Ishikawa (cell line): ENCODE results near the gene NELFE.

Source experiments
- CEBPB ChIP-seq: IDR thresholded peaks from 2 replicates; pipeline ENCODE4 v1.6.1; 2012
- CREB1 ChIP-seq: IDR thresholded peaks from 2 replicates; pipeline ENCODE4 v1.6.1; 2012; ENCODE audit warnings: low read depth
- EGR1 ChIP-seq: IDR thresholded peaks from 2 replicates; pipeline ENCODE4 v1.6.1; 2012
- EP300 ChIP-seq: IDR thresholded peaks from 2 replicates; pipeline ENCODE4 v1.6.1; 2012; ENCODE audit warnings: borderline replicate concordance
- FOXM1 ChIP-seq: IDR thresholded peaks from 2 replicates; pipeline ENCODE4 v1.6.1; 2012; ENCODE audit warnings: low read depth, borderline replicate concordance
- NFIC ChIP-seq: IDR thresholded peaks from 2 replicates; pipeline ENCODE4 v1.6.1; 2012
- RAD21 ChIP-seq: IDR thresholded peaks from 2 replicates; pipeline ENCODE4 v1.6.1; 2012; ENCODE audit warnings: low read depth
- TAF1 ChIP-seq: IDR thresholded peaks from 2 replicates; pipeline ENCODE4 v1.6.1; 2012; ENCODE audit warnings: low read depth, mild to moderate bottlenecking
- TCF12 ChIP-seq: IDR thresholded peaks from 2 replicates; pipeline ENCODE4 v1.6.1; 2012; ENCODE audit warnings: low read depth
- TEAD4 ChIP-seq: IDR thresholded peaks from 2 replicates; pipeline ENCODE4 v1.6.1; 2012
- YY1 ChIP-seq: IDR thresholded peaks from 2 replicates; pipeline ENCODE4 v1.6.1; 2012; ENCODE audit warnings: low read depth
- ZBTB7A ChIP-seq: IDR thresholded peaks from 2 replicates; pipeline ENCODE4 v1.6.1; 2012; ENCODE audit warnings: low read depth
- TF ChIP-seq, protein P1 (sequence below): IDR thresholded peaks from 2 replicates; pipeline ENCODE4 v1.6.1; 2012
- TF ChIP-seq, protein P2 (sequence below): IDR thresholded peaks from 2 replicates; pipeline ENCODE4 v1.6.1; 2012
- TF ChIP-seq, protein P3 (sequence below): IDR thresholded peaks from 2 replicates; pipeline ENCODE4 v1.6.1; 2012; ENCODE audit warnings: low read depth, mild to moderate bottlenecking

The NELFE gene

DNA sequence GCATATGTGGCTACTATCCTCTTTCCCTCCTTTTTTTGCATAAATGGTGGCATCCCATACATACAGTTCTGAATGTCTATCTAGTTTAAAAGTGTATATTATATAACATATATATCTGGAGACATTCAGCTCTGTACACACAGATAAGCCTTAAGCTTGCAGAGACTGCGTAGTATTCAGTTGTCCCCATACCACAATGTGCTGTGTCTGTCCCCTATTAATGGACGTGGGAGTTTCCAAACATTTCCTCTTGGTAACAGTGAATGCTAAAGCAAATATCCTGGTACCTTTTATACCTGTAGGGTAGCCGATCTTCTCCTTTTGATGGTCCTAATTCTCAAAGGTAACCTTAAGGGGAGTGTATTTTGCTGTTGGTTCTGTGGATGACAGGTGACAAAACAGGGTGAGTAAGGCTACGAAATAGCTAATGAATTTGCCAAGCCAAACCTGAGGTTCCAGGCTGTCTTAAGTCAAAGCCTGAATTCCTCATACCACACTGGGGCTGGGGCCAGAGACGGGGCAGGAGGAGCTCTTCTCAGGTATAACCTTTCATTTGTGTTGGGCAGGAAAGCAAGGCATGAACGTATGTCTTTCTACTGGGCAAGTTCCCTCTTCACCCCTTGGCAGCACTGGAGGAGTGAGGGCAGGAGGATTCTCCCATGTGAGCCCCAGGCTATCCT is 39.0 kb downstream of the NELFE start:
- no peak for TF ChIP-seq RAD21
- TF ChIP-seq CREB1 = no peak
- TF ChIP-seq, protein P1, sequence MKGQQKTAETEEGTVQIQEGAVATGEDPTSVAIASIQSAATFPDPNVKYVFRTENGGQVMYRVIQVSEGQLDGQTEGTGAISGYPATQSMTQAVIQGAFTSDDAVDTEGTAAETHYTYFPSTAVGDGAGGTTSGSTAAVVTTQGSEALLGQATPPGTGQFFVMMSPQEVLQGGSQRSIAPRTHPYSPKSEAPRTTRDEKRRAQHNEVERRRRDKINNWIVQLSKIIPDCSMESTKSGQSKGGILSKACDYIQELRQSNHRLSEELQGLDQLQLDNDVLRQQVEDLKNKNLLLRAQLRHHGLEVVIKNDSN = no peak
- TF ChIP-seq, protein P2, sequence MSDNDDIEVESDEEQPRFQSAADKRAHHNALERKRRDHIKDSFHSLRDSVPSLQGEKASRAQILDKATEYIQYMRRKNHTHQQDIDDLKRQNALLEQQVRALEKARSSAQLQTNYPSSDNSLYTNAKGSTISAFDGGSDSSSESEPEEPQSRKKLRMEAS = no peak
- TF ChIP-seq NFIC = no peak
- TF ChIP-seq ZBTB7A = no peak

DNA sequence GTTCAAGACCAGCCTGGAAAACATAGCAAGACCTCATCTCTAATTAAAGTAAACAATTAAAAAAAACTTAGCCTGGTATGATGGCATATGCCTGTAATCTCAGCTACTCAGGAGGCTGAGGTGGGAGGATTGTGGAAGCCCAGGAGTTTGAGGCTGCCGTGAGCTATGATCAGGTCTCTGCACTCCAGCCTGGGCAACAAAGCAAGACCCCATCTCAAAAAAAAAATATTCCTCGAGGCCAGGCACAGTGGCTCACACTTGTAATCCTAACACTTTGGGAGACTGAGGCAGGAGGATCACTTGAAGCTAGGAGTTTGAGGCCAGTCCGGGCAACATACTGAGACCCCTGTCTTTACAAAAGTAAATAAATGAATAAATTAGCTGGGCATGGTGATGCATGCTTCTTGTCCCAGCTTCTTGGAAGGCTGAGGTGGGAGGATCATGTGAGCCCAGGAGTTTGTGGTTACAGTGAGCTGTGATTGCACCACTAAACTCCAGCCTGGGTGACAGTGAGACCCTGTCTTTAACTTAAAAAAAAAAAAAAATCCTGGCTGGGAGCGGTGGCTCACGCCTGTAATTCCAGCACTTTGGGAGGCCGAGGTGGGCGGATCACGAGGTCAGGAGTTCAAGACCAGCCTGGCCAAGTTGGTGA is 40.6 kb downstream of the NELFE start:
- TF ChIP-seq NFIC = no peak

DNA sequence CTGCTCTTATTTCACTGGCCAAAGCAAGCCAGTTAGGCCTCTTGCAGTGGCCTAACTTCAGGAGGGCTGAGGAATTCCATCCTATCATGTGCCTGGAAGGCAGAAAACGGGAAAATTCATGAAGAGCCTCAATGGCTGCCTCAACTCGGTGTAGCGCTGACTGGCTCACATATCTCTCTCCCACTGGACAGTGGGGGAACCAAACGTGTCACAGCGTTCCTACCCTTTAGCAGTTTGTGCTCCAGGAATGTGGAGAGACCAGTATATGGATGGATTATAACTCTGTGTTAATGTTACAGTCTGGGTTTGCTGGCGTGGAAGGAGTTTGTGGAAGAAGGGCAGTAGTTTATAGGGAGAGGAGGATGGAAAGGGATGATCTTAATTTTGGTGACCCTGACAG is 43.0 kb downstream of the NELFE start:
- TF ChIP-seq, protein P2 = no peak
- TF ChIP-seq NFIC (no peak), FOXM1 (no peak), ZBTB7A (no peak), TAF1 (no peak), EP300 (no peak), EGR1 (no peak), CEBPB (no peak), TEAD4 (no peak), RAD21 (no peak), CREB1 (no peak), TCF12 (no peak), YY1 (no peak)
- TF ChIP-seq, protein P1 = no peak
- TF ChIP-seq, protein P3, sequence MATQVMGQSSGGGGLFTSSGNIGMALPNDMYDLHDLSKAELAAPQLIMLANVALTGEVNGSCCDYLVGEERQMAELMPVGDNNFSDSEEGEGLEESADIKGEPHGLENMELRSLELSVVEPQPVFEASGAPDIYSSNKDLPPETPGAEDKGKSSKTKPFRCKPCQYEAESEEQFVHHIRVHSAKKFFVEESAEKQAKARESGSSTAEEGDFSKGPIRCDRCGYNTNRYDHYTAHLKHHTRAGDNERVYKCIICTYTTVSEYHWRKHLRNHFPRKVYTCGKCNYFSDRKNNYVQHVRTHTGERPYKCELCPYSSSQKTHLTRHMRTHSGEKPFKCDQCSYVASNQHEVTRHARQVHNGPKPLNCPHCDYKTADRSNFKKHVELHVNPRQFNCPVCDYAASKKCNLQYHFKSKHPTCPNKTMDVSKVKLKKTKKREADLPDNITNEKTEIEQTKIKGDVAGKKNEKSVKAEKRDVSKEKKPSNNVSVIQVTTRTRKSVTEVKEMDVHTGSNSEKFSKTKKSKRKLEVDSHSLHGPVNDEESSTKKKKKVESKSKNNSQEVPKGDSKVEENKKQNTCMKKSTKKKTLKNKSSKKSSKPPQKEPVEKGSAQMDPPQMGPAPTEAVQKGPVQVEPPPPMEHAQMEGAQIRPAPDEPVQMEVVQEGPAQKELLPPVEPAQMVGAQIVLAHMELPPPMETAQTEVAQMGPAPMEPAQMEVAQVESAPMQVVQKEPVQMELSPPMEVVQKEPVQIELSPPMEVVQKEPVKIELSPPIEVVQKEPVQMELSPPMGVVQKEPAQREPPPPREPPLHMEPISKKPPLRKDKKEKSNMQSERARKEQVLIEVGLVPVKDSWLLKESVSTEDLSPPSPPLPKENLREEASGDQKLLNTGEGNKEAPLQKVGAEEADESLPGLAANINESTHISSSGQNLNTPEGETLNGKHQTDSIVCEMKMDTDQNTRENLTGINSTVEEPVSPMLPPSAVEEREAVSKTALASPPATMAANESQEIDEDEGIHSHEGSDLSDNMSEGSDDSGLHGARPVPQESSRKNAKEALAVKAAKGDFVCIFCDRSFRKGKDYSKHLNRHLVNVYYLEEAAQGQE = no peak

DNA sequence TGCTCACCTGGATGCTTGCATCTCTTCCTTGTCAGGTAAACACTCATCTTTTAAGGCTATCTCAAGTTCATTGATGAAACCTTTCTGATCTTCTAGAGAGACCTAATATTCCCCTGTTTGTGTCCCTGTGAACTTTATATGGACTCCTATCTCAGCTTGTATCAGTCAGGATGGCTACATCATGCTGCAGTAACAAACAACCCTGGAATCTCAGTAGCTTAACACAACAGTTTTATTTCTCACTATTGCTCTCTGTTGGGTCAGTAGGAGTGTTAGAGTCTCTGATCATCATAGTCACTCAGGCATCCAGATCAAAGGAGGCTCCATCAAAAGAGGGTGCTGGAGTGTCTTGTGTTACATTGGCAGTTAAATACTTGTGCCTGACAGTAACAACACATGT is 43.4 kb downstream of the NELFE start:
- TF ChIP-seq NFIC = no peak
- TF ChIP-seq RAD21 = no peak
- TF ChIP-seq TAF1 = no peak
- TF ChIP-seq, protein P3 = no peak
- TF ChIP-seq, protein P1 = no peak
- TF ChIP-seq CEBPB = no peak
- TF ChIP-seq ZBTB7A = no peak
- no peak for TF ChIP-seq FOXM1
- TF ChIP-seq EP300 = no peak
- TF ChIP-seq TCF12 = no peak
- TF ChIP-seq EGR1 = no peak
- no peak for TF ChIP-seq YY1
- TF ChIP-seq, protein P2 = no peak
- TF ChIP-seq TEAD4 = no peak

DNA sequence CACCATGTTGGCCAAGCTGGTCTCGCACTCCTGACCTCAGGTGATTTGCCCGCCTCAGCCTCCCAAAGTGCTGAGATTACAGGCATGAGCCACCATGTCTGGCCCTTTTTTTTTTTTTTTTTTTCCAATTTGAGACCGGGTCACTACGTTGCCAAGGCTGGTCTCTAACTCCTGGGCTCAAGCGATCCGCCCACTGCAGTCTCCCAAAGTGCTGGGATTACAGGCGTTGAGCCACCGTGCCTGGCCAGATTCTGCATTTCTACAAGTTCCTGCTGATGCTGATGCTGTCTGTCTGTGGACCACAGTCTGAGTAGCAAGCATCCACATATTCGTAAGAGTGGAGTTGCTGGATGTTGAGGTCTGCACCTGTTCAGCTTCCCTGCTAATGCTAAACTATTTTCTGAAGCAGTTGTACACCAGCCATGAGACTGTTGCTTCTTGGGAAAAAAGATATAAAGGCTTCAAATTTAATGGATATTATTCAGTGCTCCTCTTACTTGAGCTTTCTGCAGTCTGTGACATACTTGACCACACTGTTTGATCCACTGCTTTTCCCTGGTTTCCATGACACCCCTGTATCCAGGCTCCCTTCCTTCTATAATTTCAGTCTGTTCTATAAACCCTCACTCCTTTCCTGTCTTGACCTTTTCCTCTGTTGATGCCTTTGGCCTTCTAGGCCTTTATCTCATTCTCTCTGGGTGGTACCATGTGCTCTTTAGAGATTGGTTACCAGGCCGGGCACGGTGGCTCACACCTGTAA is 46.8 kb downstream of the NELFE start:
- TF ChIP-seq, protein P2 = no peak
- no peak for TF ChIP-seq FOXM1
- TF ChIP-seq, protein P1 = no peak
- TF ChIP-seq NFIC = no peak
- TF ChIP-seq CEBPB = no peak
- no peak for TF ChIP-seq EGR1
- no peak for TF ChIP-seq CREB1
- no peak for TF ChIP-seq TAF1
- no peak for TF ChIP-seq EP300
- TF ChIP-seq, protein P3 = no peak
- TF ChIP-seq RAD21 = no peak
- TF ChIP-seq TCF12 = no peak
- TF ChIP-seq TEAD4 = no peak
- no peak for TF ChIP-seq YY1
- TF ChIP-seq ZBTB7A = no peak
